ENCODE data around the gene RPS6KB1.

- TF ChIP-seq YY1 (IDR thresholded peaks at IDR 0.05; ENCODE audit: insufficient read depth, insufficient read length) (no peak), SUZ12 (IDR thresholded peaks at IDR 0.05; ENCODE audit: extremely low read depth, insufficient read depth, insufficient read length) (no peak)
Observed at GRCh38 chr17:59878624-59879023, 14.3 kb upstream of the RPS6KB1 start.
